Measurements from ENCODE around the gene CRYBB1.

The CRYBB1 gene

DNA sequence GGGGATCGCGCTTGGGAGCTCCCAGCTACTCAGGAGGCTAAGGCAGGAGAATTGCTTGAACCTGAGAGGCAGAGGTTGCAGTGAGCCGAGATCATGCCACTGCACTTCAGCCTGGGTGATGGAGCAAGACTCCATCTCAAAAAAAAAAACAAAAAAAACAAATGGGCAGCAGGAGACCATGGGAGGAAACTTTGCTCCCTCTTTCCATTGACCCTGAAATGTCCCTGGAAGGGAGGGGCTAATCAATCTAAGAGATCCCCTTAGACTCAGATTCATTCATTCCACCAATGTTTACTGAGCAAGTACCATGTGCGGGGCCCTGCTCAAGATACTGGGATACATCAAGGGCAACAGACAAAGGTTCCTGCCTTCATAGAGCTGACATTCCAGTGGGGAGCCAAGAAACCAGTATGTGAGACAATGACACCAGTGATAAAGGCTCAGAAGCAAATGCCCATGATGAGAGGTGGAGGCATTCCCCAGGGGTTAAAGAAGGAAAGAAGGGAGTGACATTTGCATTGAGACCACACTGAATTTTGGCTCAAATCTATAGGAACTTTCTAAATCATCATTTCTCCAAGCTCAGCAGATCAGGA, 67.8 kb downstream of the CRYBB1 start:
- no peak for DNase-seq

Measured in NCI-H1694 (cell line).